MM.1S (cell line): ENCODE results near the gene FRMD4B.

ENCODE experiments used
- CTCF ChIP-seq: fragments of 300-600 bp; sonication (generic); IDR thresholded peaks from 2 replicates; pipeline ENCODE4 v1.5.1; 2016; ENCODE audit warnings: antibody characterized with exemption, low read length, mixed read lengths
- EZH2 ChIP-seq: fragments of 300-600 bp; sonication (generic); optimal IDR thresholded peaks from 2 replicates; pipeline ENCODE3; 2017; ENCODE audit warnings: low read depth, mild to moderate bottlenecking, antibody characterized with exemption, low read length, mixed read lengths
- EZH2phosphoT487 ChIP-seq: fragments of 300-600 bp; sonication (generic); IDR thresholded peaks from 2 replicates; pipeline ENCODE4 v1.6.1; 2018; ENCODE audit warnings: antibody characterized with exemption, low read length

GRCh38 chr3:69321301-69322157 is 64.4 kb downstream of the FRMD4B start:
- TF ChIP-seq CTCF (no peak), EZH2 (no peak), EZH2phosphoT487 (no peak)
